HEK293 (cell line): ENCODE results near the gene SPOUT1.

Experiments
- PBX3 ChIP-seq: sonication (generic); formaldehyde crosslinking; IDR thresholded peaks from 2 replicates; pipeline ENCODE4 v1.8.1; 2022; ENCODE audit warnings: mild to moderate bottlenecking, moderate library complexity, missing genetic modification reagents
- TF ChIP-seq, protein P1 (sequence below): fragments of 450-650 bp; formaldehyde crosslinking; IDR thresholded peaks from 2 replicates; pipeline ENCODE4 v1.5.1; 2016; ENCODE audit warnings: missing biosample characterization, missing genetic modification characterization
- TF ChIP-seq, protein P2 (sequence below): fragments of 450-650 bp; formaldehyde crosslinking; IDR thresholded peaks from 2 replicates; pipeline ENCODE4 v1.5.1; 2016; ENCODE audit warnings: missing biosample characterization, missing genetic modification characterization

- TF ChIP-seq, protein P1, sequence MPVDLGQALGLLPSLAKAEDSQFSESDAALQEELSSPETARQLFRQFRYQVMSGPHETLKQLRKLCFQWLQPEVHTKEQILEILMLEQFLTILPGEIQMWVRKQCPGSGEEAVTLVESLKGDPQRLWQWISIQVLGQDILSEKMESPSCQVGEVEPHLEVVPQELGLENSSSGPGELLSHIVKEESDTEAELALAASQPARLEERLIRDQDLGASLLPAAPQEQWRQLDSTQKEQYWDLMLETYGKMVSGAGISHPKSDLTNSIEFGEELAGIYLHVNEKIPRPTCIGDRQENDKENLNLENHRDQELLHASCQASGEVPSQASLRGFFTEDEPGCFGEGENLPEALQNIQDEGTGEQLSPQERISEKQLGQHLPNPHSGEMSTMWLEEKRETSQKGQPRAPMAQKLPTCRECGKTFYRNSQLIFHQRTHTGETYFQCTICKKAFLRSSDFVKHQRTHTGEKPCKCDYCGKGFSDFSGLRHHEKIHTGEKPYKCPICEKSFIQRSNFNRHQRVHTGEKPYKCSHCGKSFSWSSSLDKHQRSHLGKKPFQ (tag by site-specific recombination) = no peak
- TF ChIP-seq, protein P2, sequence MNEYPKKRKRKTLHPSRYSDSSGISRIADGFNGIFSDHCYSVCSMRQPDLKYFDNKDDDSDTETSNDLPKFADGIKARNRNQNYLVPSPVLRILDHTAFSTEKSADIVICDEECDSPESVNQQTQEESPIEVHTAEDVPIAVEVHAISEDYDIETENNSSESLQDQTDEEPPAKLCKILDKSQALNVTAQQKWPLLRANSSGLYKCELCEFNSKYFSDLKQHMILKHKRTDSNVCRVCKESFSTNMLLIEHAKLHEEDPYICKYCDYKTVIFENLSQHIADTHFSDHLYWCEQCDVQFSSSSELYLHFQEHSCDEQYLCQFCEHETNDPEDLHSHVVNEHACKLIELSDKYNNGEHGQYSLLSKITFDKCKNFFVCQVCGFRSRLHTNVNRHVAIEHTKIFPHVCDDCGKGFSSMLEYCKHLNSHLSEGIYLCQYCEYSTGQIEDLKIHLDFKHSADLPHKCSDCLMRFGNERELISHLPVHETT (tag by site-specific recombination) = no peak
- TF ChIP-seq PBX3 (CRISPR knock-in tag) = no peak
Observed at GRCh38 chr9:128808543-128808942, 21.1 kb downstream of the SPOUT1 start.
